GM18520 (cell line): Measurements from ENCODE around the gene TMEM94.
A peak's percentile ranks its signal among the peaks of the same experiment; 100 is the strongest.

Experiments used
- ATAC-seq: cut with Tn5 transposase; IDR thresholded peaks from one replicate; pipeline ENCODE4 v1.9.1; 2021; ENCODE audit not compliant: unreplicated experiment

The TMEM94 gene

GRCh38 chr17:75524269-75524969, 68.0 kb downstream of the TMEM94 start:
- ATAC-seq: no peak

DNA sequence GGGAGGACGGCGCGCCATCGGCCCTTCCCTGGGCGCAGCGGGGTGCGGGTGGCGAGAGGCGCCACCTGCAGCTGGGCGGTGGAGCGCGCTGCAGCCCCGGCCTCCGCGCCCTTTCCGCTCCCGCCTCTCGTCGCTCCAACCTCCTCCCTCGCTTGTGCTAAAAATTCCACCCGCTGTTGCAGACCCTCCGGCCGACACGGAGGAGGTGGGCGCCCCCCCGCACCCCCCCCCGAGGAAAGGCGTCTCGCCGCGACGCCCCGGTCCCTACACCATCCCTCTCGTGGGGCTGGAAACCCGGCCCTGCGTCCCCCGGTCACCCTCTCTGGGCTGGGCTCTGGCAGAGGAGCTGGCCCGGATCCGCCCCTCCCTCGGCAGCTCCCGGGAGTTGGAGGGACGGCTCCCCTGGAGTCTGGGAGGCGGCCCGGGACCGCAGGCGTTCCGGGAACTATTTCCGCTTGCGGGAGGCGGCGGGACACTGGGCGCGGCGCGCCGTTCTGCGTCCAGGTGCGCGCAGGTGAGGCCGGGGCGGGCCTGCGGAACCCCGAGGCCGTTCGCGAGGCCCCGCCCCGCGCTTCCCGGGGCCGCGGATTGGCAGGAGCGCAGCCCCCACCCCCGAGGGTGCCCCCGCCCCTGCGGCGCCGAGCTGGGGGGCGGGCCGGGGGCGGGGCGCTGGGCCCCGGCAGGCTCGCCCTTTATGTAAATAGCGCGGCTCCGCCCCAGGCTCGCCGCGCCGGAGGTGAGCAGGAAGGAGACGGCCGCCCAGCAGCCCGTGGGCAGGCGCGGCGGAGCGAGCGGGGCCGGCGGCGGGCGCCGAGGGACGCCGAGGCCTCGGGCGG, 68.8 kb downstream of the TMEM94 start, which contains the start of gene LLGL2:
Gene LLGL2 (plus strand): TSS at position 728 of the 836 bp plus-strand sequence. CDS start 17,730 bp downstream, outside the sequence.
- peak; percentile 83 for ATAC-seq

GRCh38 chr17:75525806-75526554, 69.5 kb downstream of the TMEM94 start:
- no peak for ATAC-seq

DNA sequence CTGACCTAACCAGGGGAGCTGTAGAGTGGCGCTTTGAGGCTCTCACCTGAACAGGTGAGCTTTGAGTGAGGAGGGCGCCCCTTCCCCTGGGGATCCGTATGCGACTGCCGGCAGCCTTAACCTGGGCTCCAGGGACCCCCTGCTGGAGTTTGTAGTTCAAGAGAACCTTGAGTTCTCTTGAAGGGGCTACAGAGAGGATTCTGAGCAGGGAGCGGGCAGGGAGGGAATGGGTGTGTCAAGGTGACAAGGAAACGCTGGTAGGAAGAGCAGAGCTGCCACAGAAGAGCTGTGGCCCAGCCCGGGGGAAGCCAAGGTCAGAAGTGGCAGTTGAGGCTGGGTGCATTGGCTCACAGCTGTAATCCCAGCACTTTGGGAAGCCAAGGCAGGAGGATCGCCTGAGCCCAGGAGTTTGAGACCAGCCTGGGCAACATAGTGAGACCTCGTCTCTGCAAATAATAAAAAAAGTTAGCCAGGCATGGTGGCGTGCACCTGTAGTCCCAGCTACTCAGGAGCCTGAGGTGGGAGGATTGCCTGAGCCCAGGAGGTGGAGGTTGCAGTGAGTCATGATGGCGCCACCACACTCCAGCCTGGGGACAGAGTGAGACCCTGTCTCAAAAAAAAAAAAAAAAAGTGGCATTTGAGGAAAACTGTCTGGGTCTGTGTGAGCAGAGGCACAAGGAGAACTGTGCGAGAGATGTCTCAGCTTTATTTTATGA, 70.3 kb downstream of the TMEM94 start:
- no peak for ATAC-seq

GRCh38 chr17:75530837-75531720, 74.6 kb downstream of the TMEM94 start:
- ATAC-seq: no peak

- ATAC-seq: no peak
These were observed 75.3 kb downstream of the TMEM94 start for GRCh38 chr17:75531721-75532072.

GRCh38 chr17:75535119-75535537, 78.7 kb downstream of the TMEM94 start:
- ATAC-seq: no peak

DNA sequence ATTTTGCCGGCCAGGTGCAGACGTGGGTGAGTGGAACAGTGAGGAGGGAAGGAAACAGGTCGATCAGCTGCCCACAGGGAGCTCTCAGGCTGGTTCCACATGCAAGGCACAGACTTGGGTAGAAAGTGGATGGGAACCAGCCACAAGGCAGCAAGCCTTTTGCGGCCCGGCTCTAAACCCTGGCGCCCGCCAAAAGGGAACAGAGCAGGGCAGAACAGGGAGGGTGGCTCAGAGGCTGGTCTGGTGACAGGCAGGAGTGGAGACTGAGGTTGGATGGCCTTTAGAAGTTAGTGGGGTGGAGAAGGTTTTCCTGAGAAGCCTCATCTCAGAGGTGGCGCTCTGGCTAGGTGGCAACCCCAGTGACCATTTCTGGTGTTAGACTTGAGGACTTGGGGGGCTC, 79.4 kb downstream of the TMEM94 start:
- ATAC-seq: no peak

- ATAC-seq: no peak
These were observed 79.9 kb downstream of the TMEM94 start for GRCh38 chr17:75536366-75536765.

GRCh38 chr17:75539967-75540729, 83.7 kb downstream of the TMEM94 start:
- no peak for ATAC-seq

GRCh38 chr17:75540923-75541503, 84.6 kb downstream of the TMEM94 start:
- no peak for ATAC-seq

DNA sequence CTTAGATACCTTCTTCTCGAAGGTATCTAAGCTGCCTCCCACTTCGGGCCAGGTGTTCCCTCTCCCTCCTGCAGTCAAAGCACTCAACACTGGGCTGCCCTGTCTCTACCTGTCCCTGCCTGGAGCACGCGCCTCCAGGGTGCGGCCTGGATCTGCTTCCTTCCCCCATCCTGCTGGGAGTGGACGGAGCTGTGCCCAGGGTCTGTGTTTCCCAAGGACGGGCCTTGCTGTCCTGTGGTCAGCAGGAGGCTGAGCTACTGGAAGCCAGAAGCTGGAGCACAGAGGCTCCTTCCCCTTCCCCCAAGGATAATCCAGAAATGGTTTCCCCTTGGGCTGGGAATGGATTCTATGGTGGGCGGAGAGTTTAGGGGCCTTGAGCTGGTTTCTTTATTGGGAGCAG, 85.8 kb downstream of the TMEM94 start:
- ATAC-seq: no peak

- no peak for ATAC-seq
These were observed 86.4 kb downstream of the TMEM94 start for GRCh38 chr17:75542728-75543336.

DNA sequence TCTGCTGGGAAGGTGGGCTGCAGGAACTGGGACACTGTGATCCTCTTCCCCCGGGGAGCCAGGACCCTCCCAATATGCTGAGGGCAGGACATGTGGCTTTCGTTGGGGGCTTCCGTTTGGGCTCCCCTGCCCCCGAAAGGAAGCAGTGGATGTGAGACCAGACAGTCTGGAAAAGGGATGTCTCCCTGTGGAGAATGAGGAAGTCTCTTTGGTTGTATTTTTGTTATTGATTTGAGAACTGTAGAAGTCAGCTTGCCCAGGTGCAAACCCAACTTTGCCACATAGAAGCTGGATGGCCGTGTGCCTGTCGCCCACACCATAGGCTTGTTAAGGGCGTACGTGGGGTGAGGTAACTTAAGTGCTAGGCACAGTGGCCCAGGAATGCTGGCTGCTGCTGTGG, 87.8 kb downstream of the TMEM94 start:
- no peak for ATAC-seq

- ATAC-seq: no peak
These were observed 89.7 kb downstream of the TMEM94 start for GRCh38 chr17:75546181-75546580.

DNA sequence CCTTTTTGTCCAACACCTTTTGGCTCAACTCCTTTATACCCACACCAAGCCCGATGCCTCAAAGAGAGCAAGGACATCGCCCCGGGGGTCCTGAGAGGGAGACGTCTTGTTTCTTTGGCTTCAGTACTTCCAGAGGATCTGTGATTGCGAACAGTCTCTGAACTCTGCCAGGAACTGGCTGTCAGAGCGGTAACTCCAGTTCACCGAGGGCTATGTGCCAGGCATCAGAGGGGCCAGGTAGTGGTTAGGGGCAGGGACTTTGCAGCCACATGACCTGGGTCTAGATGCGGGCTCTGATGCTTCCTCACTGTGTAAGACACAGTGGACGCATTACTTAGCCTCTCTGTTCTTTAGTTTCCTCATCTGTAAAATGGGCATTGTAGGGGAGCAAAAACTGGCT, 90.7 kb downstream of the TMEM94 start:
- ATAC-seq: no peak

GRCh38 chr17:75548813-75549212, 92.4 kb downstream of the TMEM94 start:
- ATAC-seq: no peak
